Measurements from ENCODE around the gene LRRC14B.

Gene LRRC14B

GRCh38 chr5:147751-148150, 43.5 kb upstream of the LRRC14B start:
- no peak overlapping the region for H3K27ac ChIP-seq
- no peak for TF ChIP-seq CTCF (conservative IDR thresholded peaks at IDR 0.05)
- TF ChIP-seq ZFX (IDR thresholded peaks at IDR 0.05): no peak

GRCh38 chr5:149745-150485, 41.4 kb upstream of the LRRC14B start:
- TF ChIP-seq ZFX (IDR thresholded peaks at IDR 0.05) (no peak), CTCF (conservative IDR thresholded peaks at IDR 0.05) (no peak)
- peak overlapping the region; percentile 53; the same call in 1 of the 2 replicates for H3K27ac ChIP-seq

- peak overlapping the region; percentile 58; the same call in 1 of the 2 replicates for H3K27ac ChIP-seq
- TF ChIP-seq CTCF (conservative IDR thresholded peaks at IDR 0.05) (no peak), ZFX (IDR thresholded peaks at IDR 0.05) (no peak)
These were observed 40.5 kb upstream of the LRRC14B start for GRCh38 chr5:150746-151145.

GRCh38 chr5:152077-152476, 39.2 kb upstream of the LRRC14B start:
- no peak overlapping the region for H3K27ac ChIP-seq
- TF ChIP-seq CTCF (conservative IDR thresholded peaks at IDR 0.05): no peak
- no peak for TF ChIP-seq ZFX (IDR thresholded peaks at IDR 0.05)

- H3K27ac ChIP-seq: no peak overlapping the region
- TF ChIP-seq CTCF (conservative IDR thresholded peaks at IDR 0.05): no peak
- TF ChIP-seq ZFX (IDR thresholded peaks at IDR 0.05): no peak
These were observed 38.0 kb upstream of the LRRC14B start for GRCh38 chr5:153256-153655.

- TF ChIP-seq ZFX (IDR thresholded peaks at IDR 0.05): no peak
- no peak for TF ChIP-seq CTCF (conservative IDR thresholded peaks at IDR 0.05)
- no peak overlapping the region for H3K27ac ChIP-seq
These were observed 37.1 kb upstream of the LRRC14B start for GRCh38 chr5:154236-154635.

GRCh38 chr5:154826-155225, 36.5 kb upstream of the LRRC14B start:
- TF ChIP-seq ZFX (IDR thresholded peaks at IDR 0.05): no peak
- no peak for TF ChIP-seq CTCF (conservative IDR thresholded peaks at IDR 0.05)
- H3K27ac ChIP-seq: no peak overlapping the region

Measured in C4-2B (cell line).